ENCODE results near the gene KCTD16. TPM values are rescaled to one million over a fixed set of nuclear protein-coding genes. Genes with fewer than 3 reads are reported as not detected.

KCTD16 gene
- total RNA-seq, 2 experiments from 2014 or later, result not detected

DNA sequence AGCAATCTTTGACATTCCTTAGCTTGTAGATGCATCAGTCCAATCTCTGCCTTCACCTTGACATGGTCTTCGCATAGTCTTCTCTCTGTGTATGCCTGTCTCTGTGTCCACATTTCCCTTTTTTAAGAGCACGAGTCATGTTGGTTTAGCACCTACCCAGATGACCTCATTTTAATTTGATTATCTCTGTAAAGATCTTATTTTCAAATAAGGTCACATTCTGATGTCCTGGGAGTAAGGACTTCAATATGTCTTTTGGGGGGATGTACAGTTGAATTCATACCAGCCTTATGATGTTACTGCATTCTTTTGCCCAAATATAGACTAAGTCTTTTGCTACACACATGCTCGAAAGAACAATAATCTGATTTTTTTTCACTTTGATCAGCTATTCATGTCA is 6.9 kb downstream of the KCTD16 start:
- ChIA-PET POLR2A (no interaction called here), CTCF (no interaction called here)
- H3K27me3 Mint-ChIP-seq, result peaks cover 8% of the 10 kb centered on the region

DNA sequence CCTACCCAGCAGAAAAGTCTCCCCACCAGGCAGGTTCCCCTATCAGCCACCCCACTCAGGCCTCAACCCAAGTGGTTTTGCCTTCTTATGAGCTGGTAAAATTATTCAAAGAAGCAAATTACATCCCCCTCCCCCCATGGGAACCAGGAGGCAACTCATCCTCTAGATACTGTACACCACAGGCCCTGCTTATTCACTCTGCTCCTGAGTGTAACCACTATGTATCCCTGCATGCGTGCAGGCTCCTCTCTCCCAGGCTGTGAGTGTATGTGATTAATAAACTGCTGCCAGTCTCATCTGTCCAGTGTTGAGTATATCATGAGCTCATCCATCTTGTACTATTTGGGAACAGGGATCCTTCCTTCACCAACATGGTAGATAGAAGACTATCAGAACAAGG is 8.6 kb downstream of the KCTD16 start:
- Mint-ChIP-seq H3K4me3 (no peak overlapping the region), H3K4me1 (peaks cover 5% of the 10 kb centered on the region), H3K9me3 (no peaks in the 10 kb centered on the region), H3K27me3 (peaks cover 1% of the 10 kb centered on the region), H3K36me3 (ENCODE audit: low read depth) (no peaks in the 10 kb centered on the region), H3K27ac (no peak overlapping the region)
- no peak for DNase-seq
- ChIA-PET CTCF (interaction anchor here (2.8 kb wide), 1 partner anchor 12 kb away, joined by 7 read pairs; no protein-coding TSS in a partner anchor), POLR2A (interaction anchor here (2.8 kb wide), 1 partner anchor 8 kb away, joined by 15 read pairs; the partner anchor contains the start of genes KCTD16 and YIPF5)

More for the DNA sequence above, 6.9 kb downstream of the KCTD16 start:
- no peaks in the 10 kb centered on the region for H3K36me3 Mint-ChIP-seq (ENCODE audit: low read depth)
- no peak for DNase-seq
- no peak overlapping the region for H3K4me3 Mint-ChIP-seq
- H3K27ac Mint-ChIP-seq, result no peak overlapping the region
- H3K9me3 Mint-ChIP-seq, result no peaks in the 10 kb centered on the region
- peaks cover 5% of the 10 kb centered on the region for H3K4me1 Mint-ChIP-seq

DNA sequence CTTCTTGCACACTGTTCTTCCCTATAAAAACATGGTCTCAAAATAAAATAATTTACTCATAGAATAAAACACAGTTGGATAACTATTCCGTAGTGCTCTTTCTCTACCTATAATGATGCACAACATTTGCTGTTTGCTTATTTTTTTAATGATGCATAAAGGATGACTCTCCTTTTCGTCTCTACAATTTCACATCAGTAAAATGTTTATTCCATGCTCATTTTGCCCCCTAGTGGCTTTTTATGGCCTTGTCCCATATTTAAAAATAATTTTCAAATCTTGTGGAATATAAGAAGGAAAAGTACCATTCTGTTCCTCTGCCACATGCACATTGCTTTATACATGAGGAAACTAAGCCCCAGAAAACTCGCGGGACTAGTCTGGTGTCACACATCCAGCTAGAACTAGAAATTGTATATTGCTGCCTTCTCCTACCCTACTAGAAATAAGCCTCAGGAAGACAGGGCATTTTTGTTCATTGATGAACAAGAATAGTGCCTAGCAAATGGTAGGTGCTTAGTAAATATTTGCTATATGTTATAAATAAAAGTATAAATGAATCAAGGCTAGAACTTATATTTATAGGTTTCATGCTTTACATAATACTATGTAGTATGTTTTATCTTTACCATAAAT is 12.7 kb downstream of the KCTD16 start:
- no peak overlapping the region for H3K4me3 Mint-ChIP-seq
- no peaks in the 10 kb centered on the region for H3K27me3 Mint-ChIP-seq
- H3K27ac Mint-ChIP-seq, result no peak overlapping the region
- H3K9me3 Mint-ChIP-seq, result no peaks in the 10 kb centered on the region
- ChIA-PET POLR2A (no interaction called here), CTCF (interaction anchor here (2.0 kb wide), 1 partner anchor 13 kb away, joined by 6 read pairs; the partner anchor contains the start of genes KCTD16 and YIPF5)
- H3K4me1 Mint-ChIP-seq, result peaks cover 4% of the 10 kb centered on the region
- no peak for DNase-seq
- no peaks in the 10 kb centered on the region for H3K36me3 Mint-ChIP-seq (ENCODE audit: low read depth)

DNA sequence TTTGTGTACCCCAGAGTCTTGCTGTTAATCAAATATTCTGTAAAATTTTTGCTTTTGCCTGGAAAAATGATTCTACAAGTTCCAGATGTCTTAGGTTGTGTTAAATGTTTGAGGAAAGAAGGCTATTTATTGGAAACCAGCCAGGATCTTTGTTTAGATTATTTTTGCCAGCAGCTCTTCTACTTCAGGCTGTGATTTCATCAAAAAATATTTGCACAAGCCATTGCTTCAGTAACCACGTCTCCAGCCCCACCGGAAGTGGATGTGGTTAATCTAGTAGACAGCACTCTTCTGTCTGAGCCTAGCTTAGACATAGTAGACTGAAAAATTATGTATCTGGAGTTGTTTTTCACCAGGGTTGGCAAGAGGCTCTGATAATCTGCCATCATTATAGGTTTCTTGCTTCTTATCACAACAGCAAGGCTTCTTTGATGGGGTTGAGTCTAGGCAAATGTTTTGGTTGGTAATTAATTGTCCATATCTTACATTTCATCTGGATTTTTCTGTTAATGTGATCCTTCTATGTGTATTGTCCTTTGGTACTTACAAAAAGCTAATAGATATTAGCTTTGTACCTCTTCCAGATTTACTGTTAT is 17.1 kb downstream of the KCTD16 start:
- H3K36me3 Mint-ChIP-seq (ENCODE audit: low read depth), result no peaks in the 10 kb centered on the region
- peak; percentile 88 for DNase-seq
- H3K4me3 Mint-ChIP-seq, result peak overlapping the region; percentile 14
- H3K27me3 Mint-ChIP-seq, result no peaks in the 10 kb centered on the region
- ChIA-PET POLR2A (interaction anchor here (1.0 to 8.5 kb wide), 6 partner anchors 17 to 1185 kb away, joined by 3 to 104 read pairs (median 12); partner anchors contain the start of genes KCTD16, NR3C1 and YIPF5), CTCF (interaction anchor here (0.7 to 4.8 kb wide), 8 partner anchors 10 to 1185 kb away, joined by 3 to 31 read pairs (median 4); partner anchors contain the start of genes KCTD16 and YIPF5)
- no peaks in the 10 kb centered on the region for H3K9me3 Mint-ChIP-seq
- peaks cover 4% of the 10 kb centered on the region for H3K4me1 Mint-ChIP-seq
- H3K27ac Mint-ChIP-seq, result peak overlapping the region; percentile 87

DNA sequence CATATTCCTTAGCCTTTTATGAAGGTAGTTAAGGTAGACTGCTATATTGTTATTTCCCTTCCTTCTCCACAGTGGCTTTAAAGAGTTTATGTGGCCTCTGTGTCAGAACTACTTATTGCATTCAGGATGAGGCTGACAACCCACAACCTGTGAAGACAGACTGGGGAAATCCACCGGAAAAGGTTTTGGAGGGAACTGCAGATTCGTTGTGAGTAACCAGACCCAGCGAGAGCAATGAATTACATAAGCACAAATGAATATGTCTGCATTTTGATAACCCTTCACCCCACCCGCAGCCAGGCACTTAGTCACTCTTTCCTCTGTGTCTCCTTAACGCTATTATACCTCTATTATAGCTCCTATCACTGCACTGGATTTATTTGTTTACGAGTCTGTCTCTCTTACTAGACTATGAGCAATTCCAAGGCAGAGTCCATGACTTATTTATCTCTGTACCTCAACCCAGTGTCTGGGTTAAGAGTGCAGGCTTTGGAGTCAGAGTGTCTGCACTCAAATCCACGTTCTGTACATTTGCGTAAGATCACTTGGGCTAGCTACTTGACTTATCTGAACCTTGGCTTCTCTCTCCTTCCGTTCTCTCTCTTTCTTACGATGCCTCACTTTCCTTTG is 19.2 kb downstream of the KCTD16 start:
- peaks cover 4% of the 10 kb centered on the region for H3K4me1 Mint-ChIP-seq
- H3K4me3 Mint-ChIP-seq, result peak overlapping the region; percentile 51

DNA sequence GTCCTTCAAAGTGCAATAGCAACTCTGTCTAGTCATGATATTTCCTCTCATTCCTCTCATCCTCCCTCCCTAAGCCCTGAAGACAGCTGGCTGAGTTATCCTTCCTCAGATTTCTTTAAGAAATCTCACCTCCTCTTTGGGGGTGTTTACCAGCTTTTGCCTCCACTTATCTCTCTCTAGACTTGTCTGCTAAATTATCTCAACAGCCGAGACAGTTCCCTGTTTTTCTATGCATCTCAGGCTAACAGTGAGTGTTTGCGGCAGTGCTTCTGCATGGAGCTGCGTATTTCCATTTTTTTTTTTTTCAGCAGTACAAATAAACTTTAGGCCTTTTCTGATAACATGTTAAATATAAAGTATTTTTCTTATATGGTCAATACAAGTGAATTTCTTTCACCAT is 20.9 kb downstream of the KCTD16 start:
- peak overlapping the region; percentile 47 for H3K27ac Mint-ChIP-seq
- CTCF ChIA-PET, result interaction anchor here (0.7 to 3.5 kb wide), 9 partner anchors 11 to 1188 kb away, joined by 3 to 30 read pairs (median 7); partner anchors contain the start of genes KCTD16, NR3C1 and YIPF5
- POLR2A ChIA-PET, result interaction anchor here (1.0 to 8.5 kb wide), 3 partner anchors 21 to 787 kb away, joined by 3 to 104 read pairs (median 3); partner anchors contain the start of genes KCTD16 and YIPF5
- H3K4me1 Mint-ChIP-seq, result peaks cover under 1% of the 10 kb centered on the region
- H3K9me3 Mint-ChIP-seq, result no peaks in the 10 kb centered on the region
- no peak for DNase-seq
- H3K4me3 Mint-ChIP-seq, result peak overlapping the region; percentile 6
- peaks cover 3% of the 10 kb centered on the region for H3K27me3 Mint-ChIP-seq
- H3K36me3 Mint-ChIP-seq (ENCODE audit: low read depth), result no peaks in the 10 kb centered on the region

More for the DNA sequence above, 19.2 kb downstream of the KCTD16 start:
- CTCF ChIA-PET, result interaction anchor here (1.4 to 4.8 kb wide), 6 partner anchors 14 to 1187 kb away, joined by 3 to 31 read pairs (median 10); partner anchors contain the start of genes KCTD16 and YIPF5
- no peaks in the 10 kb centered on the region for H3K9me3 Mint-ChIP-seq
- no peaks in the 10 kb centered on the region for H3K36me3 Mint-ChIP-seq (ENCODE audit: low read depth)
- DNase-seq, result peak; percentile 84
- H3K27me3 Mint-ChIP-seq, result no peaks in the 10 kb centered on the region
- POLR2A ChIA-PET, result interaction anchor here (0.9 to 8.5 kb wide), 6 partner anchors 19 to 1188 kb away, joined by 3 to 104 read pairs (median 5); partner anchors contain the start of genes KCTD16 and YIPF5
- H3K27ac Mint-ChIP-seq, result peak overlapping the region; percentile 87

DNA sequence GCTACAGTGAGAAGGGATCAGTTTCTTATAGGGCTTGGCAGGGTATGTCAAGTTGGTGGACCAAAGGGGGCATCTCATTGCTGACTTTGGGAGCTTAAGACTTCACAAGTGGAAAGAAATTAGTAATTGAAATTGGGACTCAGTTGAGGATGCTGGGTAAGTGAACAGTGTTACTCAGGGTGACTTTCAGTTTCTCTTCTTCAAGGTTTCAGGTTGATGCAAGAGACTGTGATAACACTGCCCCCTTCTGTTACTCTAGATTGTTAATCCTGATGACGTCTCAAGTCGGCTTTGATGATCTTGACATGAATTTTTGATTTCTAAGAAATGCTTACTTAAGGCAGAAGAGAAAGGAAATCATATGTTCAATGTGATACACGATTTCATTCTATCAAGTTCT is 21.3 kb downstream of the KCTD16 start:
- ChIA-PET CTCF (interaction anchor here (0.7 to 3.5 kb wide), 10 partner anchors 11 to 1479 kb away, joined by 3 to 30 read pairs (median 8); partner anchors contain the start of genes KCTD16, NR3C1 and YIPF5), POLR2A (interaction anchor here (1.0 to 8.5 kb wide), 4 partner anchors 10 to 787 kb away, joined by 3 to 104 read pairs (median 4); partner anchors contain the start of genes KCTD16 and YIPF5)
- no peaks in the 10 kb centered on the region for H3K36me3 Mint-ChIP-seq (ENCODE audit: low read depth)
- peaks cover 3% of the 10 kb centered on the region for H3K27me3 Mint-ChIP-seq
- peak; percentile 28 for DNase-seq
- H3K27ac Mint-ChIP-seq, result no peak overlapping the region
- H3K9me3 Mint-ChIP-seq, result no peaks in the 10 kb centered on the region
- H3K4me3 Mint-ChIP-seq, result no peak overlapping the region
- H3K4me1 Mint-ChIP-seq, result no peaks in the 10 kb centered on the region

DNA sequence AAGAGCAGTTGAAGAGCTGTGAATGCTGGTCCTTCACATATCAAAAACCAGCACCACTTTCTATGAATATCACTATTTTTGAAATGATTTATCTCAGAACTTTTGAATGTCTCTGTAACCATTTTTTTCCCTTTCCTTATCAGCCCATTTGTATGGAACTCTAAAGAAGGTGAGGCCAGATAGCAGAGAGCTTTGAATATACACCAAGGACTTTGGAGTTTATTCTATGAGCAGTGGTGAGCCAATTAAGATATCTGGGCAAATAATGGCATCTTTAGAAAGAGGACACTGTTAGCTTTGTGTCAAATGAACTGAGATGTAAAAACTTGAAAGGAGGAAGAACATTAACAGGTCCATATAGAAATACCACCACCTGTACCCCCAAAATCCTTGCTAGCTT is 22.0 kb downstream of the KCTD16 start:
- H3K27me3 Mint-ChIP-seq, result peaks cover 3% of the 10 kb centered on the region
- POLR2A ChIA-PET, result interaction anchor here (1.3 to 8.5 kb wide), 3 partner anchors 9 to 788 kb away, joined by 3 to 104 read pairs (median 4); partner anchors contain the start of genes KCTD16 and YIPF5
- H3K4me3 Mint-ChIP-seq, result no peak overlapping the region
- DNase-seq, result no peak
- no peak overlapping the region for H3K27ac Mint-ChIP-seq
- no peaks in the 10 kb centered on the region for H3K36me3 Mint-ChIP-seq (ENCODE audit: low read depth)
- no peaks in the 10 kb centered on the region for H3K9me3 Mint-ChIP-seq
- no peaks in the 10 kb centered on the region for H3K4me1 Mint-ChIP-seq
- CTCF ChIA-PET, result interaction anchor here (1.0 to 3.5 kb wide), 9 partner anchors 11 to 1479 kb away, joined by 3 to 30 read pairs (median 5); partner anchors contain the start of genes KCTD16 and YIPF5

DNA sequence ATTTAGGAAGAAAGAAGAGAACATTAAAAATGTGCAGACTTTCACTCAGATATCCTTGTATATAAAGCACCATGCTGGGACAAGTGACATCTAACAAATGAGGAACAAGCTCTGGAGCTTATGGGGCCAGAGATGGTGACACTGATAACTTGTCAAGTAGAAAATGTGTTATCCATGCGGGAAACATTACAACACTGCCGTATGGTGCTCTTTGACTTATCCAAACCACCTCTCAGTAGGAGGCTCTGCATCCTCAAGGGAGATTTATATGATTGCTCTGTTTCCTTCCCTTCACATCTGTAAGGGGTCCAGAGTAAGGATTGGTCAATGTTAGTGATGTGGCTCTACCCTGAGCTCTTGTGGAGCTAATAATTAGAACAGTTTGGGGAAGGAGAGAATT is 23.5 kb downstream of the KCTD16 start:
- Mint-ChIP-seq H3K9me3 (no peaks in the 10 kb centered on the region), H3K27me3 (peaks cover 8% of the 10 kb centered on the region), H3K36me3 (ENCODE audit: low read depth) (no peaks in the 10 kb centered on the region), H3K4me1 (no peaks in the 10 kb centered on the region), H3K27ac (no peak overlapping the region), H3K4me3 (no peak overlapping the region)
- ChIA-PET CTCF (interaction anchor here (1.6 to 2.0 kb wide), 2 partner anchors 10 to 1191 kb away, joined by 5 to 12 read pairs; no protein-coding TSS in a partner anchor), POLR2A (no interaction called here)
- DNase-seq, result no peak

DNA sequence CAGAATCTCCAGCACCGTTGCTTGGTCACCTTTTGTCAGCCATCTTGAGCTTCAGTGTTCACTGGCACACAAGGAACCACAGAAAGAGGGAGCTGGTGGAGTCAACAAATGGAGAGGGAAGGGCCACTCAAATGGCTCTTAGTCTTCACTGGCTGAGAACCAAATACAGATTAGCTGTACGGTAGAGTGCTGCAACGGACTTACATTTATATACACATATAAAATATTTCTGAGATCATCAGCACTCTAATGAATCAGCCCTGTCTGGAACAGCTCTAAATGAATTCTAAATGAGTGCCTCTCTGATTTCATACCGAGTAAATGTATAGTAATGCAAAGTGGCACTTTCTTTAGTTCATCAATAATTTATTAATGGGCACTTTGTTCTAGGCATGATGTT is 24.8 kb downstream of the KCTD16 start:
- Mint-ChIP-seq H3K36me3 (ENCODE audit: low read depth) (no peaks in the 10 kb centered on the region), H3K4me3 (no peak overlapping the region), H3K4me1 (no peaks in the 10 kb centered on the region), H3K27me3 (peaks cover 12% of the 10 kb centered on the region), H3K27ac (no peak overlapping the region), H3K9me3 (no peaks in the 10 kb centered on the region)
- ChIA-PET CTCF (interaction anchor here (2.0 kb wide), 1 partner anchor 8 kb away, joined by 12 read pairs; no protein-coding TSS in a partner anchor), POLR2A (no interaction called here)
- DNase-seq, result no peak

DNA sequence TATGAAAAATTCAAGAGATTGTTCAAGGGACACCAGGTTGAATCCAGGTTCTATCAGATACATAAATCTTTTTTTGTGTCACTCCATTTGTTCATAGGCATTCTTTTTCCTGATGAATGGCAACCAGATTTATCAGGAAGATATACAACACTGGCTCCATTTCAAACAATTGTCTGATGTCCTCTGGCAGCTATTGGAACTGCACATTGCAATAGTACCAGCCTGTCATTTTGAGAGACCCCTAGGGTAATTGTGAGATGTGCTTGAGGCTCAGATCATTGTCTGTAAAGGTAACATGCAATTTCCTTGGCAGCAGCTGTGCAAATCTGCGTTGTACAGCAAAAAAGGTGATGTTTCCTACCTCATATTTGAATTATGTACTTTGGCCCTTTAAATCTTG is 25.9 kb downstream of the KCTD16 start:
- Mint-ChIP-seq H3K9me3 (no peaks in the 10 kb centered on the region), H3K4me1 (no peaks in the 10 kb centered on the region), H3K4me3 (no peak overlapping the region), H3K27ac (no peak overlapping the region), H3K36me3 (ENCODE audit: low read depth) (no peaks in the 10 kb centered on the region), H3K27me3 (peaks cover 16% of the 10 kb centered on the region)
- DNase-seq, result no peak
- CTCF ChIA-PET, result no interaction called here
- POLR2A ChIA-PET, result no interaction called here

DNA sequence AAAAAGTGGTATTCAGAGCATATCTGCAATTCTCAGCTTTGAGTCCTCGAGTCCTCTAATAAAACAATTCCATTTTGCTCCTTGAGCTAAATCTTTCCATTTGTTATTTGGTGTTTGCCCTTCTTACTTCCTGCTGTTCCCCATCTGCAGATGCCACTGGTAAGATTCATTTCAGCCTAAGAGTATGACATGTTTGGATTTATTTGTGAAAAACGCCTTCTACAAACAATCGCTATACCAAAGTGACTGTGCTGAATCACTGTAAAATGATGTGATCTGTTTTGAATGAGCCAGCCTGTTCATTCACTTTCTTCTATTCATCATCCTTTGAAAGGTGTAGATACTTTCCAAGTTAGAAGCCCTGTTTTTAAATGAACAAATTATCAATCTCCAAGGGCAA is 27.7 kb downstream of the KCTD16 start:
- CTCF ChIA-PET, result interaction anchor here (1.2 kb wide), 1 partner anchor 10 kb away, joined by 3 read pairs; no protein-coding TSS in a partner anchor
- H3K27me3 Mint-ChIP-seq, result peaks cover 21% of the 10 kb centered on the region
- H3K9me3 Mint-ChIP-seq, result no peaks in the 10 kb centered on the region
- no peak overlapping the region for H3K27ac Mint-ChIP-seq
- POLR2A ChIA-PET, result no interaction called here
- H3K36me3 Mint-ChIP-seq (ENCODE audit: low read depth), result no peaks in the 10 kb centered on the region
- H3K4me1 Mint-ChIP-seq, result peaks cover 1% of the 10 kb centered on the region
- no peak for DNase-seq
- H3K4me3 Mint-ChIP-seq, result no peak overlapping the region
